Kidney (tissue), 14 donors: ENCODE data around the gene NAXE. TPM values are rescaled to one million over a fixed set of nuclear protein-coding genes. Genes with fewer than 3 reads are reported as not detected.

Experiments
- DNase-seq, 5 donors: peaks; one replicate each; pipeline ENCODE4 v3.0.0-alpha.2; 2013 to 2020
- FAIRE-seq: peaks from 2 replicates; lab custom pipeline; 2012; peaks lifted over from hg19 to GRCh38; lab: Jason Lieb, UNC
- H3K27ac ChIP-seq, 2 donors: one replicate each; pipeline ENCODE4 v1.7.0; 2013; ENCODE audit warnings: low read depth in 2 of 2, low read length in 2 of 2, inconsistent platforms in 1 of 2
- H3K27me3 ChIP-seq: one replicate; pipeline ENCODE4 v1.7.1; 2013; ENCODE audit warnings: low read length, inconsistent platforms; ENCODE audit not compliant: control insufficient read depth, insufficient read depth
- H3K36me3 ChIP-seq, 3 donors: one replicate each; pipeline versions ENCODE4 v1.7.0 to v1.7.1; 2013; ENCODE audit warnings: low read length in 3 of 3, control low read depth in 1 of 3, inconsistent platforms in 1 of 3; ENCODE audit not compliant: insufficient read depth in 3 of 3, control insufficient read depth in 2 of 3
- H3K4me1 ChIP-seq, 3 donors: one replicate each; pipeline versions ENCODE4 v1.7.0 to v1.7.1; 2013; ENCODE audit warnings: low read length in 3 of 3, inconsistent platforms in 1 of 3, low read depth in 1 of 3; ENCODE audit not compliant: control insufficient read depth in 2 of 3, insufficient read depth in 2 of 3
- H3K4me3 ChIP-seq, 3 donors: one replicate each; pipeline versions ENCODE4 v1.7.0 to v1.8.1; 2013; ENCODE audit warnings: low read length in 3 of 3, control low read depth in 1 of 3, inconsistent platforms in 1 of 3
- H3K9ac ChIP-seq, 3 donors: one replicate each; pipeline versions ENCODE4 v1.7.0 to v1.7.1; 2013; ENCODE audit warnings: low read length in 3 of 3, control low read depth in 1 of 3, inconsistent platforms in 1 of 3
- H3K9me3 ChIP-seq, 3 donors: one replicate each; pipeline versions ENCODE4 v1.7.0 to v1.7.1; 2013; ENCODE audit warnings: low read length in 3 of 3, control low read depth in 1 of 3, inconsistent platforms in 1 of 3; ENCODE audit not compliant: control insufficient read depth in 2 of 3, insufficient read depth in 1 of 3
- CTCF ChIP-seq: IDR thresholded peaks from 3 replicates; pipeline ENCODE4 v1.5.1; 2012; ENCODE audit warnings: mild to moderate bottlenecking, moderate library complexity, borderline replicate concordance; ENCODE audit not compliant: insufficient read depth; ENCODE audit errors: extremely low read depth
- intact Hi-C: fragments of 100-400 bp; cut with DNase I; formaldehyde crosslinking; loops from one replicate; pipeline ENCODE4 v1.11.1; 2022
- polyA plus RNA-seq: library from polyadenylated mRNA; stranded (reverse); fragments of 350-450 nt; fragmentation: Illumina TruSeq; extraction: RNeasy Lipid Tissue Mini Kit (QIAGEN cat#74804); gene quantifications from one replicate; pipeline ENCODE4 v1.2.3, GENCODE V29; 2014; ENCODE audit warnings: low read depth, low replicate concordance; ENCODE audit not compliant: insufficient read depth
- total RNA-seq: library from RNA; stranded (reverse); fragmentation: NEBNext Ultra II Directional; extraction: Animal tissue kit (Norgen Biotek cat#: 25700); gene quantifications from one replicate; pipeline ENCODE4 v1.2.1, GENCODE V29; 2021
- donor health status: control.
- donor health status: control.
- donor health status: control.
- donor health status: control.
- donor health status: control.
- donor health status: DM: yes; HTN: yes; CAD: no.
- donor health status: Normal renal cell carcinoma (clear cell type).

Gene NAXE
- total and polyA plus RNA-seq, 2 donors from 2014 or later, result 78.0 to 221 TPM

GRCh38 chr1:156546267-156546666 is 45.3 kb upstream of the NAXE start:
- FAIRE-seq, result no peak
- no peak overlapping the region for H3K4me3 ChIP-seq
- intact Hi-C loops, result no loop called here

GRCh38 chr1:156547434-156547833 is 44.1 kb upstream of the NAXE start:
- H3K27me3 ChIP-seq, result no peaks in the 10 kb centered on the region
- no peaks in the 10 kb centered on the region for H3K4me1 ChIP-seq
- intact Hi-C loops, result no loop called here
- H3K36me3 ChIP-seq, result no peaks in the 10 kb centered on the region
- H3K4me3 ChIP-seq, result no peak overlapping the region
- no peak overlapping the region for H3K9ac ChIP-seq
- FAIRE-seq (no peak), DNase-seq (no peak)
- no peak for TF ChIP-seq CTCF
- H3K9me3 ChIP-seq, result no peaks in the 10 kb centered on the region
- no peak overlapping the region for H3K27ac ChIP-seq

More at GRCh38 chr1:156546267-156546666, 45.3 kb upstream of the NAXE start:
- no peak for TF ChIP-seq CTCF
- Histone ChIP-seq H3K9ac (no peak overlapping the region), H3K27me3 (no peaks in the 10 kb centered on the region), H3K4me1 (no peaks in the 10 kb centered on the region), H3K9me3 (no peaks in the 10 kb centered on the region), H3K36me3 (no peaks in the 10 kb centered on the region), H3K27ac (no peak overlapping the region)
- no peak for DNase-seq

GRCh38 chr1:156547982-156548381 is 43.6 kb upstream of the NAXE start:
- intact Hi-C loops, result no loop called here
- Histone ChIP-seq H3K27ac (no peak overlapping the region), H3K9ac (no peak overlapping the region), H3K27me3 (no peaks in the 10 kb centered on the region), H3K9me3 (no peaks in the 10 kb centered on the region), H3K36me3 (no peaks in the 10 kb centered on the region), H3K4me1 (no peaks in the 10 kb centered on the region), H3K4me3 (no peak overlapping the region)
- no peak for FAIRE-seq
- DNase-seq, result no peak
- TF ChIP-seq CTCF, result no peak

- DNase-seq (peak in 1 of 5 donors; percentile 27), FAIRE-seq (no peak)
- intact Hi-C loops, result no loop called here
- Histone ChIP-seq H3K27ac (no peak overlapping the region), H3K9ac (no peak overlapping the region), H3K27me3 (no peaks in the 10 kb centered on the region), H3K36me3 (no peaks in the 10 kb centered on the region), H3K9me3 (no peaks in the 10 kb centered on the region), H3K4me1 (no peaks in the 10 kb centered on the region), H3K4me3 (no peak overlapping the region)
- TF ChIP-seq CTCF, result peak; percentile 15
Measured at GRCh38 chr1:156549390-156549789, 42.2 kb upstream of the NAXE start.
